ENCODE measurements around the gene SYNC.
"Not testable (repeated sequence)": the region's sequence is repeated elsewhere in the genome, so short reads cannot be mapped to it uniquely, and the experiment has no call there.

Gene SYNC

GRCh38 chr1:32693455-32694174 is 9.0 kb downstream of the SYNC start:
- DNase-seq = no peak

- DNase-seq = no peak
Observed at GRCh38 chr1:32686387-32686786, 16.2 kb downstream of the SYNC start.

DNA sequence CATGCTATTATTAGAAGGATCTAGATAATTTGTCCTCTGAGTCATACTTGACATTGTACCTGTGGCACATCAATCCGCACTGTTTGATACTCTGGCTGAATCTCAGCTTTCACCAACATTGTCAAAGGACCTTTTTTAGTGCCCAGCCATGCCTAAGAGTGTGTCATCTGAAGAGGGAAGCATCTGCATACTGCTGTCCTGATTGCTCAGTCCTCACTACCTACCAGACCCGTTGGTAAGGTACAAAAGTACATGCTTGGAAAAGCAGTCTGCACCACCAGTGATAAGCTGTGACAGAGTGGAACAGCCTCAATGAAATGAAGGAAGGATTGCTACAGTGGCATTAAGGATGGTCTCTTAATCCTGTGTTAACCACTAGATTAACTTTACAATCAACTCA is 17.1 kb downstream of the SYNC start:
- DNase-seq = no peak

- peak; percentile 21 for DNase-seq
Observed at GRCh38 chr1:32684167-32684811, 18.3 kb downstream of the SYNC start.

DNA sequence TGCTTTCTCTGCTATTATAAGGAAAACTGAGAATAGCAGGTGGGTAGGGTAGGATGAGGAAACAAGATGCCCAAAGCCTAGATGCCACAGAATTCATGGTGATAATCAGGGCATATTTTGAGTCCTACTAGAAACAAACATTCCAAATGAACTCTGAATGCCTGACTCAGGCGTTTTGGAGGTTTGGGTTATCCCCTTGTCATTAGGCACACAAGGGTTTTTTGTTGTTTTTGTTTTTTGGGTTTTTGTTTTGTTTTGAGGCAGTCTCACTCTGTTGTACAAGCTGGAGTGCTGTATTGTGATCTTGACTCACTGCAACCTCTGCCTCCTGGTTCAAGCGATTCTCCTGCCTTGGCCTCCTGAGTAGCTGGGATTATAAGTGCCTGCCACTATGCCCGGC is 19.2 kb downstream of the SYNC start:
- no peak for DNase-seq

- DNase-seq = no peak
Observed at GRCh38 chr1:32681999-32682398, 20.6 kb downstream of the SYNC start.

GRCh38 chr1:32681509-32681908 is 21.1 kb downstream of the SYNC start:
- no peak for DNase-seq

- no peak for DNase-seq
Observed at GRCh38 chr1:32680642-32681041, 21.9 kb downstream of the SYNC start.

DNA sequence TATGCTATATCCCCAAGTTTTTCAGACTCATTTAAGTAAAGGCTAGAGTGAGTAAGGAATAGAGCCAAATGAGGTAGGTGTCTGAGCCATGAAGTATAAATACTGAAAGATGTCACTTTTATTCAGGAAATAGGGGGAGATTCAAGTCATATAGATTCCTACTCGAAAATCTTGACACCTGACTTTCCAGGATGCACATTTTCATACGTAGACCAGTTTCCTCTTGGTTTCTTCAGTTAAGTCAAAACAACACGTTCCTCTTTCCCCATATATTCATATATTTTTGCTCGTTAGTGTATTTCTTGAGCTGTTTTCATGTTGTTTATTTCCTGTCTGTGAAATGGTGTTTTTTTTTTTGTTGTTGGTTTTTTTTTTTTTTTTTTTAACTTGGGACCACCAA is 22.6 kb downstream of the SYNC start:
- DNase-seq = not testable (repeated sequence)

DNA sequence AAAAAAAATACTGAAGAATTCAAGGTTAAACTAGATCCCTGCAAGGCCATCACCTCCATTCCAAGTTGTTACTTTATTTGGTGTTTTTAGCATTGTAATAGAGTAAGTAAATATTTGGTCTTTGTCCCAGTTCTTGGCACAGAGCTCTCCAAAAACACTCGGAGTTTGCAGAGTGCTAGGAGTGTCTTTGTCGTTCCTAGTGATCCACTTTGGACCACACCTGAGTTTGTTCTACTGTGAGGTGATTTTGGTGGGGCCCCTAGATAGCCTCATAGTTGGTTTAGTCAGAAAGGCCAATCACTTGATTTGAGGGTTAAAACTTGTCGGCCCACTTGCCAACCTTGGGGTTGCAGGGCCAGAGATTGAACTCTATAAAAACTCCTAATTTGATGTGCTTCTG is 25.6 kb downstream of the SYNC start:
- no peak for DNase-seq

DNA sequence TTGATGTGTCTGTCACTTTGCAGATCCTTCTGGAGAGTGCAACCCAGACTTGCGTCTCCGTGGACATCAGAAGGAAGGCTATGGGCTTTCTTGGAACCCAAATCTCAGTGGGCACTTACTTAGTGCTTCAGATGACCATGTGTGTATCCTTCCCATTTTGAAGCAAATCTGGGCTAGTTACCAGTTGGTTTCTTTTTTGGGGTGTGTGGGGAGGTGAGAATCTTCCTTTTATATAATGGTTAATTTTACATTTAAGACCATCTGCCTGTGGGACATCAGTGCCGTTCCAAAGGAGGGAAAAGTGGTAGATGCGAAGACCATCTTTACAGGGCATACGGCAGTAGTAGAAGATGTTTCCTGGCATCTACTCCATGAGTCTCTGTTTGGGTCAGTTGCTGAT is 33.9 kb downstream of the SYNC start:
- not testable (repeated sequence) for DNase-seq

DNA sequence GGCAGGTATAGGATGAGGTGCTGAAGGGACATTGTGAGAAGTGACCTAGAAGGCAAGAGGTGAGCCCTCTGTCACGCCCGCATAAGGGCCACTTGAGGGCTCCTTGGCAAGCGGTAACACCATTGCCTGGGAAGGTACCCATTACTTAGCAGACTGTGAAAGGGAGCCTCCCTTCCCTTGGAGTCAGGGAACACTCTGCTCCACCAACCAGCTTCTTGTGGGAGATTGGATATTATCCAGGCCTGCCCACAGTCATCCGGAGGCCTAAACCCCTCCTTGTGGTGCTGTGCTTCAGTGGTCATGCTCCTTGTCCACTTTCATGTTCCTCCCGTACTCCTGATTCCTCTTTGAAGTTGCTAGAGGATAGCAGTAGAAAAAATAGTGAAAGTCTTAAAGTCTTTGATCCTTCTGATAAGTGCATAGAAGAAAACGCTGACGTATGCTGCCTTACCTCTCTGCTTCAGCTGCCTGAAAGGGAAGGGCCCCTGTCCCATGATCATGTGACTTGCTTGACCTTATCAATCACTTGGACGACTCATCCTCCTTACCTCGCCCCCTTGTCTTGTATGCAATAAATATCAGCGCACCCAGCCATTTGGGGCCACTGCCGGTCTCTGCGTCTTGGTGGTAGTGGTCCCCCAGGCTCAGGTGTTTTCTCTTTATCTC is 35.5 kb downstream of the SYNC start:
- DNase-seq = no peak

GRCh38 chr1:32665915-32666314 is 36.7 kb downstream of the SYNC start:
- DNase-seq = no peak

DNA sequence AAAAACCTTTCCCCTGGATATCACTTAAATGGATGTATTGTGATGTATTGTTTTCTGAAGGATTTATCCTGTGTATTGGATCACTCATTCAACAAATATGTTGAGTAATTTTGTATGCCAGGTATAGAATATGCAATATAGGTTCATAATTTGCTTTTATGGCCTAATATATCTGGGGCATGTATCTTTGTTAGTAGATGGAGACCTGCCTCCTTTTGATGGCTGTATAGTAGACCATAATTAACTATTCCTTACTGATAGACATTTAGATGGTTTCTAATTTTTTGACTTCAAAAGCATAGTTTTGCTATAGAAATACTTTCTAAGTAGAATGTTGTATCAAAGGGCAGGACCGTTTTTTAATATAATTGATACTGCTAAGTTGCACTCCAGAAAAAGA is 43.0 kb downstream of the SYNC start:
- DNase-seq = no peak

- no peak for DNase-seq
Observed at GRCh38 chr1:32652244-32652962, 50.2 kb downstream of the SYNC start.

- DNase-seq = no peak
Observed at GRCh38 chr1:32651461-32652073, 51.0 kb downstream of the SYNC start.

DNA sequence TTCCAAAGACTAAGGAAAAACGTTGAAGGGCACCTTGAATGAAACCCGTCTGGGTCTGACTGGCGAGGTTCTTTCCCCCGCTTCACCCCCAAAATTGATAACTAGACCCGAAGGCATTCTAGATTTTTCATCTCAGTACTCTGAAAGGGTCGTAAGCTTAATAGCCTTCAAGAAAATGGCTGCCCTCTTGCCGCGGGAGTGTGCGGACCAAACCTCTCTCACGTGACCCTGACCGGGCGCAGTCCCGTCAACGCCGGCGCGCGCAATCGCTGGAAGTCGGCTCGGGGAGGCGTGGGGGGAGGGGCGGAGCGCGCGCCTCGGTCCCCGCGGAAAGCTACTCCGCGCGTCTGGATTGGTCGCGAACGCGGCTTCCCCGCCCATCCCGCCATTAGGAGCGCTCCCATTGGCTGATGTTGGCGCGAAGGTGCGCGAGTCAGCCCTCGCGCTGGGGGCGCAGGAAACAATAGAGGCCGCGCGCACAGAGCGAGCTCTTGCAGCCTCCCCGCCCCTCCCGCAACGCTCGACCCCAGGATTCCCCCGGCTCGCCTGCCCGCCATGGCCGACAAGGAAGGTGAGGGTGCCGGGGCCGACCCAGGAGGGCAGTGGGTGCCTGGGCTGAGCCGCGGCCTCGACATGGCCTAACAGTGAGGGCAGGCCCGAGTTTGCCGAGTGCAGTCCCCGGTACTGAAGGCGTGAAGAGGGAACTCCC is 51.7 kb downstream of the SYNC start, which contains the start of gene RBBP4:
Gene RBBP4 (plus strand): TSS at position 457 of the 709 bp plus-strand sequence. CDS start 99 bp downstream, at position 556.
- DNase-seq = peak; percentile 98

DNA sequence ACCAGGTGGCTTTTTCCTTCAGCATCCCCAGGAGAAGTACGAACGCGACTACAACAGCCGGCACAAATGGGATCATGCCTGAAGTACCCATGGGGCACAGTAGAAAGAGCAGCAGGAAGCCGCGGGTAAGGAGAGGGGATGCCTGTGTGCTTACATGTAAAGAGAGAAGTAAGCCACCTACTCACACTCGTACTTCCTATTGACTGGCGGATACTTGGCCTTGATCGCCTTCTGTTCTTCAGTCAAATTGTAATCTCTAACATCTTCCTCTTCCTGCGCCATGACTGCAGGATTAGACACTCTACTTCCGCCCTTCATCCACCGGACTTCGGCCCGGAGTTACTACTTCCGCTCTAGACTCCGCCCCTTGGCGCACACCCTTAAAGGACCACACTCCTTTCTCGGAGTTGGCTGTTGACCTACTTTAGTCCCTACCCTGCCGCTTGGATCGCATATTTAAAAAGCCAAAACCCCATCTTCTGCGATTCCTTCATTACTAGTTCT is 52.3 kb downstream of the SYNC start, which contains the start of gene ZBTB8OS:
Gene ZBTB8OS (minus strand): TSS at position 303 of the 504 bp plus-strand sequence. CDS start 21 bp downstream, at position 282.
- DNase-seq = peak; percentile 93

- DNase-seq = no peak
Observed at GRCh38 chr1:32647308-32648134, 55.0 kb downstream of the SYNC start.

DNA sequence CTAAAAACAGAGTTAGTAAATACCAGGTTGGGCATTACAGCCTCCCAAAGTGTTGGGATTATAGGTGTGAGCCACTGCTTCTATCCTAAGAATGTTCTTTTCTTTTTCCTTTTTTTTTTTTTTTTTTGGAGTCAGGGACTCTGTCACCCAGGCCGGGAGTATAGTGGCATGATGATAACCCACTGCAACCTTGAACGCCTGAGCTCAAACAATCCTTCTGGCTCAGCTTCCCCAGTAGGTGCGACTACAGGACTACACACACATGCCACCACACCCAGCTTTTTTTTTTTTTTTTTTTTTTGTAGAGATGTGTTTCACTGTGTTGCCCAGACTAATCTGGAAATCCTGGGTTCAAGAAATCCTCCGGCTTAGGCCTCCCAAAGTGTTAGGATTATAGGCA is 58.1 kb downstream of the SYNC start:
- no peak for DNase-seq

DNA sequence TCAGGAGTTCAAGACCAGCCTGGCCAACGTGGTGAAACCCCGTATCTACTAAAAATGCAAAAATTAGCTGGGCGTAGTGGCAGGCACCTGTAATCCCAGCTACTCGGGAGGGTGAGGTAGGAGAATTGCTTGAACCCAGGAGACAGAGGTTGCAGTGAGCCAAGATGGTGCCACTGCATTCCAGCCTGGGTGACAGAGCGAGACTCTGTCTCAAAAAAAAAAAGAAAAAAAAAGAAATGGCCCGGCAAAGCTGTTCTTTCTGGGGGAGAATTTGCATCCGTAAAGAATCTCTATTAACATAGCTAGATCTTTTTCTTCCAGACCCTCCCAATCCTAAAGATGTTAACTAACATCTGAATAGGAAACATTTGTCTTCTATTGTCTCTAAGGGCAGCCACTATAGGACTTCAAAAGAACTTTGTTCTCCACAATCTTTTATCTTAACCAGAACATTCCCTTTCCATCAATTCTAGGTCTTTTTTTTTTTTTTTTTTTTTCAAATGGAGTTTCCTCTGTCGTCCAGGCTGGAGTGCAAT is 60.2 kb downstream of the SYNC start:
- not testable (repeated sequence) for DNase-seq

Data from fibroblast of skin of right quadriceps (primary cell).